Fibroblast of gingiva (primary cell): ENCODE data around the gene TNRC18.
"Not testable (repeated sequence)": the region's sequence is repeated elsewhere in the genome, so short reads cannot be mapped to it uniquely, and the experiment has no call there.

ENCODE experiments used
- DNase-seq: peaks from one replicate; pipeline ENCODE4 v3.0.0-alpha.2; 2011; ENCODE audit warnings: low read depth

Gene TNRC18

DNA sequence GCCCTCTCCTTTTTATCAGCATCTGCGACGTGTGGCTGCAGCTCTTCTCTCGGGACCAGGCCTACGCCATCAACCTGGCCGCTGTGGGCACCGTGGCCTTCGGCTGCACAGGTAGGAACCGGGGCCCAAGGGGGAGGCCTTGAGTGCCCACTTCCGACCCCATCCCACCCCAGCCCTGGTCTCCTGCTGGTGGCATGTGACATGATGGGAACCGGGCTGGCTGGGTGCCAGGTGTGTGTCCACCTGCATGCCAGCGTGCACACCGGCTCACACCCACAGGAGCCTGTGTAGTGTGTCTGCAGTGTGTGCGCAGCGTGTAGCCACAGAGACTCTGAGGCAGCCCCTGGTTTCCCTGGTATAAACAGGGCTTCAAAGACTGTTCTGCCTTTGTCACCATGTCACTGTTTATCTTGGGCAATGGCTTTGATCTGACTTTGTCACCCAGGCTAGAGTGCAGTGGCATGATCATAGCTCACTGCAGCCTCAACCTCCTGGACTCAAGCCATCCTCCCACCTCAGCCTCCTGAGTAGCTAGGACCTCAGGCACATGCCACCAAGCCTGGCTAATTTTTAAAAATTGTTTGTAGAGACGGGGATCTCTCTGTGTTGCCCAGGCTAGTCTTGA, 131.8 kb downstream of the TNRC18 start:
- DNase-seq = not testable (repeated sequence)

DNA sequence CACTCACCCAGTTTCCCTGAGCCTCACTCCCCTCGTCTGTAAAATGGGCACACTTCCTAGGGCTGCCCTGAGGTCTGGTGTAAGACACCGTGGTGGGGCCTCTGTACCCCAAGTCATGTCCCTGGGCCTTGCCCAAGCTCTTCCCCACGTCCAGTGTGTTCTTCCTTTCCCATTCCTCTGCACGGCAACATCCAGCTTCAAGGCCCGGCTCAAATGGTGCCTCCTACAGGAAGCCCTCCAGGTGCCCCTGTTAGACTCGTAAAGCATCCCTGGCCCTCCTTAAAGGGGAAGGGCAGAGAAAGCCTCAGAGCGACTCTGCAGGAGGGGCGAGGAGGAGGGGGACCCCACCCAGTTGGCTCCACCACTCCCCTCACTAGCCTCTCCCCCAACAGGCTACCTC, 132.3 kb downstream of the TNRC18 start:
- no peak for DNase-seq

DNA sequence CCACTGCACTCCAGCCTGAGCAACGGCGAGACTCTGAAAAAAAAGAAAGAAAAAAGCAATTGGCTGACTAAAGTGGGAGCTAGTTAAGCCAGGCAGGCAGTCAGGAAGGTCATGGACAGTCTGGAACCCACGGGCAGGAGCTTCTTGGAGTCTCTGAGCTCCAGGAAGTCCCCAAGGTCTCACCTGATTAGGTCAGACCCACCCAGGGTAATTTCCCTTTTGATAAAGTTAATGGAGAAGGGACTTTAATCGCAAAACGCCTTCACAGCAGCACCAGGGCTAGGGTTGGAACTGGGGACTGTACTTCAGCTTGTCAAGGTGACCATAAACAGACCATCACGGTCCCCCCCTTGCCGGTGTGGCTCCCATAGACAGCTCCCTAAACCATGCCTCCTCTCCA, 134.3 kb downstream of the TNRC18 start:
- DNase-seq = no peak

DNA sequence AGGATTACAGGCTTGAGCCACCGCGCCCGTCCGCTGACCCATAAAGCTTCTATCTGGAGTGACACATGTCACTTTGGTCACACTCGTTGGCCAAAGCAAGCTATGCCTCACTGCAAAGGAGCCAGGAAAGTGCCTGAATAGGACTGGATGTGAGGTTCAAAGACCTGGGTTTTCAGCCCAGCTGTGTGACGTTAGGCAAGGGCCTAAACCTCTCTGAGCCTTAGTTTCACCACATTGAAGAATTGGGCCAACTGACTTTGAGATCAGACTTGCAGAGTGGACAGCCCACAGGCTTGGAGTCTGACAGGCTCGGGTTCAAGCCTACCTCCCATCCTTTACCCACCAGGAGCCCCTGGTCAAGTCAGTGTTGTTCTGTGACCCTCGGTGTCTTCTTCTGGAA, 135.1 kb downstream of the TNRC18 start:
- not testable (repeated sequence) for DNase-seq

DNA sequence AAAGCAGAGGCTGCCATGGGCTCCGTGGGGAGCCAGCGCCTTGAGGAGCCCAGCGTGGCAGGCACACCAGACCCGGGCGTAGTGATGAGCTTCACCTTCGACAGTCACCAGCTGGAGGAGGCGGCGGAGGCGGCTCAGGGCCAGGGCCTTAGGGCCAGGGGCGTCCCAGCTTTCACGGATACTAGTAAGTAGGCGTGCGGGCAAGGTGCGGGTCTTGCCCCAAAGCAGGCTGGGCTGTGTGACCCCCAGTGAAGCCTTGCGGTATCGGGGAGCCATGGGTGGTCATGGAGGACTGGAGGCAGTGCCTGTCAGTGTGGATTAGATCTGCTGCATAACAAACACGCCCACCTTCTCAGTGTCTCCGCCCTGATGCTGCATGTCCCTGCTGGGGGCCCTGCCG, 135.8 kb downstream of the TNRC18 start:
- no peak for DNase-seq

DNA sequence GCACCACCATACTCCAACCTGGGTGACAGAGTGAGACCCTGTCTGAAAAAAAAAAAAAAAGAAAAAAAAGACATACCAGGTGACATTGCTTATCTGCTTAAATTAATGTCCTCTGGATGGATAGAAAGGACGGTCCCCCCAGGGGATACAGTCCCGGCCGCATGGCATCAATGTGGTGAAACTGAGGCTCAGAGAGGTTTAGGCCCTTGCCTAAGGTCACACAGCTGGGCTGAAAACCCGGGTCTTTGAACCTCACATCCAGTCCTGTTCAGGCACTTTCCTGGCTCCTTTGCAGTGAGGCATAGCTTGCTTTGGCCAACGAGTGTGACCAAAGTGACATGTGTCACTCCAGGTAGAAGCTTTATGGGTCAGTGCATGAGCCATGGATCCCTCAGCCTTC, 136.3 kb downstream of the TNRC18 start:
- not testable (repeated sequence) for DNase-seq

DNA sequence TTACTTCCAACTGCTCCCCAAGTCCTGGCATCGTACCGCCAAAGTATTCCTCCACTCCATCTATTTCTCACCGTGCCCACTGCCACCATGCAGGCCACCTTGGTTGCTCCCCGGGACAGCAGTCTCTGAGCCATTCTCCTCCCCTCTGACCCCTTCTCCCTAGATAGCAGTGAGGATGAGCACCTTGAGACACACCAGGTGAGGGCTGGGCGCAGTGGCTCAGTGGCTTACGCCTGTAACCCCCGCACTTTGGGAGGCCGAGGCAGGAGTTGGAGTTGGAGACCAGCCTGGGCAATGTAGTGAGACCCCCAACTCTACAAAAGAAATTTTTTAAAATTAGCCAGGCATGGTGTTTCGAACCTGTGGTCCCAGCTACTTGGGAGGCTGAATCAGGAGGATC, 136.7 kb downstream of the TNRC18 start:
- no peak for DNase-seq

DNA sequence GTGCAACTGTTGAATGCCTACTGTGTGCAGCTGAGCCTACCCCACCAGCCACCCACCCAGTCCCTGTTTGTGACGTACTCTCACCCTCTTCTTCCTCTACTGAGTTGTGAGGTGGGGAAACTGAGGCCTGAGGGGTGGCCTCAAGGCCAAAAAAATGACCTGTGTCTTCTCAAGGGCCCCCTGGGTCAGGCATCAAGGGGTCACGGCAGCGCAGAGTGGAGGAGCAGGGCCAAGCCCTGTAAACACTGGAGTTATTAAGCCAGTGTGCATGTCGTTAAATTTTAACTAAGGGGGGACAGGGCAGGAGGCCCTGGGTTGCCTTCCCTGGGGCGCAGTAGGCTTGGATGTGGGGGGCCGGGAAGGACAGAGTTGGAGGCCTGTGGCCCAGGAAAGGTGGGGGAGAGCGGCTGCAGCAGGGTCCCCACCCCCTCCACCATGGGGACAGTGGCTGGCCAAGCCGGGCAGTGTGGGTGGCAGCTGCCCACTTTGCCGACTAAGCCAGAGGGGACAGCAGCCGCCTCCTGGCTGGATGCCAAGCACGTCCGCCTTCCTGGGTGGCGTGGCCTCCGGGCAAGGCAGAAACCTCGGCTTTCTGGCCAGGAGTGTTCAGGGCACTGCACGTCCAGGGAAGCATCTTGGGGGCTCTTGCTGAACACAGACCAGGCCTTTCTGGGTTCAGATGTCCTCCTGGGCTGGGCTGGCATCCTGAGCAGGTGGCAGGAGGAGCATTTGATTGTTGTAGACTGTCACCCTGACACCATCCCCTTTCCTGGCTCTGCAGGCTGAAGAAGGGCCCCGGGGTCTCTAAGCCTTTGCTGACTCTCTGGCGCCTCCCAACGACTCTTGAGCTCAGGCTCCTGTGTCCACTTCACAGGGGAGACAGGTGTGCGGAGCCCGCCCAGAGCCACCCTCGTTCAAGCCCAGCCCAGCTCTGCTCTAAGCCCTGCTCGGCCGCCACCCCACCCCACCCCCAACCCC, 139.0 kb downstream of the TNRC18 start:
- no peak for DNase-seq

DNA sequence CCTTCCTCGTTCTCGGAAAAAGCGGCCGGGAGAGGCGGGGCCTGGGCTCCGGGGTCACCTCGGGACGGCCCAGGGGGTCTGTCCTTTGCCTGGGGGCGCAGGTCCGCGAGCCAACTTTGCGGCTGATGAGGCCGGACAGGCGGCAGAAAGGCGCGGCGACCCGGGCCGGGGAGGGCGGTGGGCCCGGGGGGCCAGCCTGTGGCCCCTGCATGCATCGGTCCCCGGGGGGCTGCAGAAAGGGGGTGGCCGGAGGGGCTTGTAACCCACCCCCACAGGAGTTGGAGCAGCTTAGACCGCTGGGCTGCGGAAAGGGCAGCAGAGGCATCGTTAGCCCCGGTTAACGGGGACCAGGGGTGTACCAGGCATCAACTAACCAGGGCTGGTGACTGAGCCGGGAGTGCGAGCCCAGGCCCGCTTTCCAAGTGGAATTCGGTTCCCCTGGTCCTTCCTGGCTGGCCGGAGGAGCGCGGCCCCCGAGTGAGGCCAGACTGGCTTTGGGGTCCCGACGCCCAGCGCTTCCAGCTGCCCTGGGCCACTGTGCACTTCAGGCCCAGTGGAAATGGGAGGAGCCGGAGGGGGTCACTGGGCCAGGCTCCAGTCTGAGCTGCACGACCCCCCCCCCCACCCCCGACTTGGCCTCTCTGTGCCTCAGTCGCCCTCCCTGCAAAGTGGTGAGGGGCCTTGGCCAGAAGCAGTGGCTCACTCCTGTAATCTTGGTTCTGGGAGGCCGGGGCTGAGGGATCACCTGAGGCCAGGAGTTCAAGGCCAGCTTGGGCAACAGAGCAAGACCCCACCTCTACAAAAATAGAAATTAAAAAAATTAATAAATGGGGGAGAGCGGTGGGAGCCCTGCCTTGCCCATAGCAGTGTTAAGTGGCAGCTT, 140.0 kb downstream of the TNRC18 start:
- DNase-seq = no peak

DNA sequence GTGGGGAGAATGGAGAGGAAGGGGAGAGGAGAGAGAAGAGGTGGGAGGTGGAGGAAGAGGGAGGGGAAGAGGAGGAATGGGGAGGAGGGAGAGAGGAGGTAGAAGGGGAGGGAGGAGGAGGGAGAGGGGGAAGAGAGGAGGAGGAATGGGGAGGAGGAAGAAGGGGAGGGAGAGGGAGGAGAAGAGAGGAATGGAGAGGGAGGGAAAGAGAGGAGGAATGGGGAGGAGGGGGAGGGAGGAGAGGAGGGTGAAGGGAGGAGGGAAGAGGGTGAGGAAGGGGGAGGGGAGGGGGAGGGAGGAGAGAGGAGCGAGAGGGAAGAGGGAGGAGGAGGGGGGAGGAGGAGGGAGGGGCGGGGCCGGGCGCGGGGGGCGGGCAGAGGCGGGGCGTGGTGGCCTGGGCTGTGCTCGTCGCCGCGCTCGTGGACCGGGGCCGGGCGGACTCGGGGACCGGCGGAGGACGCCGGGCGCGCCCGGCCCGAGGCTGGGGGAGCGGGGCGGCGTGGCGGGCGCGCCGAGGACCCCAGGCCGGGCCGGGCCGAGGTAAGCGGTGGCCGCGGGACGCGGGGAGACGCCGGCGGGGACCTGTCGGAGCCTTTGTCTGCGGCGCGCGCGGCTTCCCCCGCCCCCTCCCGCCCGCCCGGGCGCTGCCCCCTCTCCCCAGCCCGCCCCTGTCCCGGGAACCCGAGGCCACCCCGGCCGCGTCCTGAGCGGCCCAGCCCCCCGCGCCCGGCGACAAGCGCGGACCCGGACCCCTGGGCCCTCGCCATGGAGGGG, 140.9 kb downstream of the TNRC18 start, which contains the start of gene SLC29A4:
Gene SLC29A4 (plus strand): TSS at position 401 of the 774 bp plus-strand sequence. CDS start 4,874 bp downstream, outside the sequence.
- DNase-seq = peak; percentile 27

DNA sequence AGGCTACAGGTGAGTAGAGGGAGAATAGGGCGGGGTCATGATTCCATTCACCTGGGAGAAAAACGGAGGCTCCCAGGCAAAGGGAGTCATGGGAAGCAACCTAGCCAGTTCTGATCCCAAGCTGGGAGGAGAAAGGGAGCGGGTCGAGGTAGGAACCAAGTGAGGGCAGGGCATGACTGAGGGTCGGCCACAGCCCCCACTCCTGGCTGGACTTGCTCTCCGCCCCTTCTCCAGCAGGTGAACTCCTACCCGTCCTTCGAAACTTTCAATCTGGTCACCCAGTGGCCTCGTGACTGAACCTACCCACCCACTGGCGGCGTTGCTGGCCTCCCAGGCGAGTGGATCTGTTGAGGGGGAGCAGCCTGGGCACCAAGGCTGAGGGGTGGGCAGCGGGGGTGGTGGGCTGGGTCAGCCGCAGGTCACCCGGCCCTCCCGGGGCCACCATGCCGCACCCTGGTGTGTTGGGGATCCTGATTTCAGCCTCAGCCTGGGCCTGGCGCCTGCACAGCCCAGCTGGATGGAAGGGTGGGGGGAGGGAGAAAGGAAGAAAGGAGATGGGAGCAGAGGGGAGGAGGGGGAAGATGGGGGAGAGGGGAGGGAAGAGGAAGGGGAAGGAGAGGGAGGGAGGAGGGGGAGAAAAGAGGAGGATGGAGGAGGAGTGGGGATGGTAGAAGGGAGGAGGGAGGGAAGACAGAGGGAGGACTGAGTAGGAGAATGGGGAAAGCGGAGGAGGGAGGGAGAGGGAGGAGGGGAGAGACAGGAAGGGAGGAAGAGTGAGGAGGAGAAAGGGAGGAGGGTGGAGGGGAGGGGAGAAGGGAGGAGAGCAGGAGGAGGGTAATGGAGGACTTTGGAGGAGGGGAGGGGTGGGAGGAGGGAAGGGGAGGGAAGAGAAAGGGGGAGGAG, 141.8 kb downstream of the TNRC18 start:
- not testable (repeated sequence) for DNase-seq

DNA sequence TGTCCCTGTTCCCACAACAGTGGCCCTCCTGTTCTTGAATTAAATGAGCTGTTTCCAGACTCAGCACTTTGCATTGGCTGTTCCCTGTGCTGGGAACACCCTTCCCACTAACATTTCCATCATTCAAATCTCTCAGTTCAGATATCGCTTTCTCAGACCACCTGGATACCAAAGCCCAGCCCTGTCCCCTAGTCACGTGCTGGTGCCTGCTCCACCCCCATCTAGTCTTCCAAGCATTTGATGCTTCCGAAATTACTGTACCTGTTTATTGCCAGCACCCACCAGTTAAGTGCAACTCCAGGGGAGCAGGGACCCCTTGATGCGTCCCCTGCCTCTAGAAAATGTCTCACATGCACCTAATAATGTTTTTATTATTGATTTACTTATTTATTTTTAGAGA, 143.9 kb downstream of the TNRC18 start:
- DNase-seq = no peak

DNA sequence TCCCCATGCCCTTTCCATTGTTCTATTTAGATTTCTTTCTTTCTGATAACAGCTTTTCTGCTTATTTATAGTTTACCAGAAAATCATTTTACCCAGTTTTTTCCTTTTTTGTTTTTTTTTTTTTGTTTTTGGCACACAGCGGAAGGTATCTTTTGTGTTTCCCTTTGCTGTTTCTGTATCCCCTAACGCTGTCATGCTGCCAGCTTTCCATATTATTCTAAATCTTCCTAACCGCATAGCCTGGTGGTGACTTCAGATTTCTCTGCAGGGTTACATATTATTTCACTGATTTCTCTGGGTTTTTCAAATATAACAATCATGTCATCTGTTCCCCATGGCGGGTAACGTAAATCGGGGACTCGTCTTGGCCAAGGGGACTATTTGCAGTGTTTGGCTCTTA, 144.9 kb downstream of the TNRC18 start:
- no peak for DNase-seq

DNA sequence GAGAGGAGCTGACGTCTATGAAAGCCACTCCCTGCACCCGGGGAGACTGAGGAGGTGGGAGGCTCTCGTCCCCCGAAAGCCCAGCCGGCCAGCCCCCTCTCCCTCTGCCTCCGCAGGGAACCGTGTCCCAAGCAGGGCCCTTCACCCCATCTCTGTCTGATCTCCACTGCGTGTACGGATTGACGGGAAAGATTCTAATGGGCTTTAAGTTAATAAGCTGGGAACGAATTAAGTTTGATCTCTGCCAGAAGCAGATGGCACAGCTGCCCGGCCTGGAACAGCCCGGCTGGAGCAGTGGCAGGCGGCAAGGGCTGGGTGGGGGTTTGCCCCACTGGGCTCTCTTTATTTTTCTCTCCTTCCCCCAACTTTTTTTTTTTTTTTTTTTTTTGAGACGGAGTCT, 147.0 kb downstream of the TNRC18 start:
- DNase-seq = no peak

DNA sequence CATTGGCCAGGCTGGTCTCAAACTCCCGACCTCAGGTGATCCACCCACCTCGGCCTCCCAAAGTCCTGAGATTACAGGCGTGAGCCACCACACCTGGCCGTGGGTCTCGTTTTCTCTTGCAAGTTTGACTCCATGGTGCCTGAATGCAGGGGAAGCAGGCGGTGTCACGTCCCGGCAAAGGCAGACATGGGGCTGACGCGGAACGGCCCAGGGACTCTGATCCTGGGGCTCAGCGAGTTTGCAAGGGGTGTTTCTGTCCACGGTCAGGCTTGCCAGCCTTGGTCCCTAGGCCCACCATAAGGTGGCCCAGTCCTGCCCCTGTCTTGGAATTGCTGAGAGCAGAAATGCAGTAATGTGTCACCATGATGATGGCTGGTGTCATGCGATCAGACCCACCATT, 147.5 kb downstream of the TNRC18 start:
- not testable (repeated sequence) for DNase-seq

DNA sequence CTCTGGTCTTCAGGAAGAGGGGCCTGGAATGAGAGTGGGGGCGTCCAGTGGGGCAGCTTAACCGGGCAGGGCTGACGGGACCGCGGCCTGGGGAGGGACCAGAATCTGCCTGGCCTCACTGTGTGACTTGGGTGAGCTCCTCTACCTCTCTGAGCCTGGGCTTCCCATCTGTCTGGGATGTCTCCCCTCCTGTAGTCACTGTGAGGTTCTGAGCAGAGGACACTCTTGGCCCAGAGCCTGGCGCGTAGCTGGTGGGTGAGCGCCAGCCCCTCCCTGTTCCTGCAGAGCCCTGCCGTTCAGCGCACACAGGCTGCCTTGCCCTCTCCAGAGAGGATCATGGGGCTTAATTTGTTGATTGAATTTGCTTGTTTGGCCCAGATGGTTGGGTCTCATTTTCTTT, 148.1 kb downstream of the TNRC18 start:
- DNase-seq = not testable (repeated sequence)

DNA sequence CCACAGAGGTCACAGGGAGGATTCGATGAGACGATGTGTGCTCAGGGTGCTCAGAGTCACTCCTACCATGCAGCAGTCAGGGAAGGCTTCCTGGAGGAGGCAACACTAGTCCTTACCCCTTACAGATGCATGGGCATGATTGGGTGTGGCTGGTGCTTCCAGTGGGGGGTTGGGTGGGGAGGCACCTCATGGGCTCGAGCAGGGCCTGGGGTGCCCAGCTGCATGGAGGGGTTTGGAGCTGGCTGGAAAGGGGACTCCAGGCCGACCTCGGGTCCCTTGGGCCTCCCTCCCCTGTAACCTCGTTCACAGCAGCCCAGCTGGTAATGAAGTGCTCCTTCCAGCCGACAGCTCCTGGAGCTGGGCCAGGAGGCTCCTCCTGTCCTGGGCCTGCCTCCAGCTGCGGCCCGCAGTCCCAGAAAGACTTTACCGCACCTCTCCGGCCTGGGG, 148.6 kb downstream of the TNRC18 start:
- DNase-seq = not testable (repeated sequence)

DNA sequence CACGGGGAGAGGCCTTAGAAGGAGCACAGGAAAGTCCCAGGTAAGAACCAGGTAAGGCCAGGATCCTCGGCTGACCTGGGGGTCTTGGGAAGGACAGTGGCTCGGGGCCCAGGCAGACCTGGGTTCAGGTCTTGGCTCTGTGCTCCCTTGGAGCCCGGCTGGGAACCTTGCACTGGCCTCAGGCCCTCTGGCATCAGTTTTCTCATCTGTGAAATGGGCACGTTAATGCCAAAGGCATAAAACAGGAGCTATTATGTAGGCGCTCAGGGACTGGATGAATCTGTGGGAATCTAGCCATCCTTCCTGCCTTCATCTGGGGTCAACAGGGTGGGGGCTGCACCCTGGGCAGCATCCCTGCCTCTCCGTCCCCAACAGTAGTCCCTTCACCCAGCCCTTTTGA, 149.2 kb downstream of the TNRC18 start:
- no peak for DNase-seq

DNA sequence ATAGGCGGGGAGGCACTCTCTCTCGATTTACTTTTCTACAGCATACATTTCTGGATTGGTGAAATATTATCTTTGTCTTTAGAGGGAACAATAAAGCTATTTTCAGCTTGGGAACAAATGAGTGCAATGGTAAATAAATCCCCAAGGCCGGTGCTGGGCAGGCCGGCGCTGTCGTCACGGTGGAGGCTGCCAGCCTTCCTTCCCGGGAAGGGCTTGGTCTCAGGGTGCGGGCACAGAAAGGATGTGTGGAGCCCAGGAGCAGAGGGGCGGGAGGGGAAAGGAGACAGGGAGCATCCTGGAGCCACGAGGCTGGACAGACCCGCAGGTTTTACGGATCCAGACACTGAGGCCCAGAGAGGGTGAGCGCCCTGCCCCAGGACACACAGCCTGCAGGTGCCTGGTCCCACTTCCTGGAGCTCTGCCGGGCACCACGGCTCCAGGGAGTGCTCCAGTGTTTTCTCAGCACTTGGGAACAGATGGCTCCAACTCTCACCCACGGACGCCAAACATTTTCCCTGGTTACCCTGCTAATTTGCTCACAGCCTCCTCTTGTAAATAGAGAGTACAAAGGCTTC, 149.7 kb downstream of the TNRC18 start:
- not testable (repeated sequence) for DNase-seq

DNA sequence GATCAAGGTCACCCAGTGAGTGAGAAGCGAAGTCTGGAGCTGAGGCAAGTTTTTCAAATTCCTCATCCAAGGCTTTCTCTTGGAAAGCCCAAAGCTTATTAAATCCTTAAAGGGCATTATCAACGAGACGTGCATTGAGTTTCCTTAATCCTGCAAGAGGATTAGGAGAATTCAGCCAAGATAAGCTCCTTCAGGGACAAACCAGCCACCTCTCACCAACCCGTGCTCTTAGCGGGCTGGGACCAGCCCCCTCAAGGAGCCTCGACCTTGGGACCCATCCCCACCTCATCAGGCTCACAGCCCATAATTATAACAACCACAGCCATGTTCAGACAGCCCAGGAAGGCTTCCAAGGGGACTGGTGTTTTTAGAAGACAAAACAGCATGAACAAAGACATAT, 152.8 kb downstream of the TNRC18 start:
- no peak for DNase-seq
